Measurements from ENCODE around the gene INHBA. TPM values are rescaled to one million over a fixed set of nuclear protein-coding genes. Genes with fewer than 3 reads are reported as not detected.

Gene INHBA
- total RNA-seq, 1 experiment from 2014 or later: 1.0 TPM

DNA sequence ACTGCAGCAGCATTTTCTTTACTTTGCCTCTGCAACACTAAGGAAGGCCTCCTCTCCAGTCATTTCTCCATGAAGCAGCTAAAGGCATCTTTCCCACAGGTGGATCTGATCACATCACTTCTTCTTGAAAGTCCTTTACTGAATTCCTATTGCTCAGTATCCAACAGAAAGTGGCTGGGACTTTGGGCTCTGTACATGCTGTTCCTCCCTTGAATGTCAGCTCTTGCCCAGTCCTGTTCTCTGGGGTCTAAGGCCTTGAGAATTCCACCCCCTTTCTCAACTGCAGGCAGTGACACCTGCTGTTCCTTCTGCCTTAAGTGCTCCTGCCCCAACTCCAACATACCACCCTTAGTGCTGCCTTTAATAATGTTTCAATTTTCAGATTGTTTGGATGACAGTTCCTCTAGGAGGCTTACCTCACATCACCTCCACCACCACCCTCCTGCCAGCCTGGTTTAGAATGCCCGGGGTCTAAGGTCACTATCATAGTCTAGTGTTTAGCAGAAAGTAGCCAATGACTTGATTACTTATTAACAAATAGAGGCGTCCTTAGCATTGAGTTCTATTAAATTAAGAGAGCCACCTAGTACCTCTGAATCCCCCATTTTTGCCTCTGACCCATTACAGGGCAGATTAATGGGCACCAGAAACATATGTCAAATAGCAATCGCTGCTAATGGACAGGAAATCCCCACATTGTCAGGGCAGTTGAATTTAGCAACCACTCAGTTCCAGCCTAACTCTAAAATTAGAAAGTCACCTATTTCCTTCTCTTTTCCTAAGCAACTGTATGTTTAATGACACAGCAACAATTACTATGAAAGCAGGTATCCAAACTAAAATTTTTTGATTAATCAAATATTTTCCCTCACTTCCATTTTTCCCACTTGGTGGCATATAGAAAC is 11.4 kb downstream of the INHBA start:
- Mint-ChIP-seq H3K36me3 (no peaks in the 10 kb centered on the region), H3K4me1 (peaks cover 58% of the 10 kb centered on the region), H3K27me3 (ENCODE audit: low read depth) (peaks cover 2% of the 10 kb centered on the region; the same call in 1 of the 2 replicates), H3K27ac (no peak overlapping the region), H3K9me3 (no peaks in the 10 kb centered on the region), H3K4me3 (no peak overlapping the region)
- no peak for TF ChIP-seq ZNF396 (CRISPR knock-in tag; IDR thresholded peaks at IDR 0.05; ENCODE audit: borderline replicate concordance)
- TF ChIP-seq, protein P1, sequence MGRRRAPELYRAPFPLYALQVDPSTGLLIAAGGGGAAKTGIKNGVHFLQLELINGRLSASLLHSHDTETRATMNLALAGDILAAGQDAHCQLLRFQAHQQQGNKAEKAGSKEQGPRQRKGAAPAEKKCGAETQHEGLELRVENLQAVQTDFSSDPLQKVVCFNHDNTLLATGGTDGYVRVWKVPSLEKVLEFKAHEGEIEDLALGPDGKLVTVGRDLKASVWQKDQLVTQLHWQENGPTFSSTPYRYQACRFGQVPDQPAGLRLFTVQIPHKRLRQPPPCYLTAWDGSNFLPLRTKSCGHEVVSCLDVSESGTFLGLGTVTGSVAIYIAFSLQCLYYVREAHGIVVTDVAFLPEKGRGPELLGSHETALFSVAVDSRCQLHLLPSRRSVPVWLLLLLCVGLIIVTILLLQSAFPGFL (CRISPR knock-in tag; IDR thresholded peaks at IDR 0.05; ENCODE audit: borderline replicate concordance): no peak
- TF ChIP-seq, protein P2, sequence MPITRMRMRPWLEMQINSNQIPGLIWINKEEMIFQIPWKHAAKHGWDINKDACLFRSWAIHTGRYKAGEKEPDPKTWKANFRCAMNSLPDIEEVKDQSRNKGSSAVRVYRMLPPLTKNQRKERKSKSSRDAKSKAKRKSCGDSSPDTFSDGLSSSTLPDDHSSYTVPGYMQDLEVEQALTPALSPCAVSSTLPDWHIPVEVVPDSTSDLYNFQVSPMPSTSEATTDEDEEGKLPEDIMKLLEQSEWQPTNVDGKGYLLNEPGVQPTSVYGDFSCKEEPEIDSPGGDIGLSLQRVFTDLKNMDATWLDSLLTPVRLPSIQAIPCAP (CRISPR knock-in tag; IDR thresholded peaks at IDR 0.05): no peak
- no peak for TF ChIP-seq IRF2 (CRISPR knock-in tag; IDR thresholded peaks at IDR 0.05; ENCODE audit: borderline replicate concordance, low read depth)
- no peak for TF ChIP-seq ZBTB21 (CRISPR knock-in tag; IDR thresholded peaks at IDR 0.05; ENCODE audit: borderline replicate concordance)
- TF ChIP-seq ETV6 (CRISPR knock-in tag; IDR thresholded peaks at IDR 0.05): no peak
- TF ChIP-seq, protein P3, sequence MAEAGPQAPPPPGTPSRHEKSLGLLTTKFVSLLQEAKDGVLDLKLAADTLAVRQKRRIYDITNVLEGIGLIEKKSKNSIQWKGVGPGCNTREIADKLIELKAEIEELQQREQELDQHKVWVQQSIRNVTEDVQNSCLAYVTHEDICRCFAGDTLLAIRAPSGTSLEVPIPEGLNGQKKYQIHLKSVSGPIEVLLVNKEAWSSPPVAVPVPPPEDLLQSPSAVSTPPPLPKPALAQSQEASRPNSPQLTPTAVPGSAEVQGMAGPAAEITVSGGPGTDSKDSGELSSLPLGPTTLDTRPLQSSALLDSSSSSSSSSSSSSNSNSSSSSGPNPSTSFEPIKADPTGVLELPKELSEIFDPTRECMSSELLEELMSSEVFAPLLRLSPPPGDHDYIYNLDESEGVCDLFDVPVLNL (CRISPR knock-in tag; IDR thresholded peaks at IDR 0.05; ENCODE audit: borderline replicate concordance, low read depth): no peak
- ATAC-seq (no peak), DNase-seq (ENCODE audit: low spot score) (no peak)
- ChIA-PET POLR2A (interaction anchor here (0.6 kb wide), 1 partner anchor 202 kb away, joined by 3 read pairs; no protein-coding TSS in a partner anchor), CTCF (interaction anchor here (0.6 to 0.9 kb wide), 2 partner anchors 9 to 91 kb away, joined by 3 read pairs; no protein-coding TSS in a partner anchor)

DNA sequence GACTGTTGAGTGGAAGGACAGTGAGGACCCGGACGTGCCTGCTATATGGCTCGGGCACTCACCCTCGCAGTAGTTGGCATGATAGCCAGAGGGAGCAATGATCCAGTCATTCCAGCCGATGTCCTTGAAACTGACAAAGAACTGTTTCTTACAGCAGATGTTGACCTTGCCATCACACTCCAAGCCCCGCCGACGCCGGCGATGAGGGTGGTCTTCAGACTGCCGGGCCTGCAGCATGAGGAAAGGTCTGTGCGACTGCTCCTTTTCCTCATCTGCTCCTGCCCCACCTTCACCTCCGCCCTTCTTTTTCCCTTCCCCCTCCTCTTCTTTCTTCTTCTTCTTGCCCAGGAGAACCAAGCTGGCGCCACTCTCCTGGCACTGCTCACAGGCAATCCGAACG is 13.1 kb downstream of the INHBA start:
- TF ChIP-seq, protein P4, sequence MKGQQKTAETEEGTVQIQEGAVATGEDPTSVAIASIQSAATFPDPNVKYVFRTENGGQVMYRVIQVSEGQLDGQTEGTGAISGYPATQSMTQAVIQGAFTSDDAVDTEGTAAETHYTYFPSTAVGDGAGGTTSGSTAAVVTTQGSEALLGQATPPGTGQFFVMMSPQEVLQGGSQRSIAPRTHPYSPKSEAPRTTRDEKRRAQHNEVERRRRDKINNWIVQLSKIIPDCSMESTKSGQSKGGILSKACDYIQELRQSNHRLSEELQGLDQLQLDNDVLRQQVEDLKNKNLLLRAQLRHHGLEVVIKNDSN (CRISPR knock-in tag; IDR thresholded peaks at IDR 0.05): no peak
- no peak for TF ChIP-seq TCF7 (CRISPR knock-in tag; IDR thresholded peaks at IDR 0.05; ENCODE audit: low read depth)
- no peak for TF ChIP-seq ZNF219 (CRISPR knock-in tag; IDR thresholded peaks at IDR 0.05; ENCODE audit: borderline replicate concordance)
- TF ChIP-seq ZNF317 (CRISPR knock-in tag; IDR thresholded peaks at IDR 0.05; ENCODE audit: borderline replicate concordance, low read depth): no peak
- TF ChIP-seq, protein P5, sequence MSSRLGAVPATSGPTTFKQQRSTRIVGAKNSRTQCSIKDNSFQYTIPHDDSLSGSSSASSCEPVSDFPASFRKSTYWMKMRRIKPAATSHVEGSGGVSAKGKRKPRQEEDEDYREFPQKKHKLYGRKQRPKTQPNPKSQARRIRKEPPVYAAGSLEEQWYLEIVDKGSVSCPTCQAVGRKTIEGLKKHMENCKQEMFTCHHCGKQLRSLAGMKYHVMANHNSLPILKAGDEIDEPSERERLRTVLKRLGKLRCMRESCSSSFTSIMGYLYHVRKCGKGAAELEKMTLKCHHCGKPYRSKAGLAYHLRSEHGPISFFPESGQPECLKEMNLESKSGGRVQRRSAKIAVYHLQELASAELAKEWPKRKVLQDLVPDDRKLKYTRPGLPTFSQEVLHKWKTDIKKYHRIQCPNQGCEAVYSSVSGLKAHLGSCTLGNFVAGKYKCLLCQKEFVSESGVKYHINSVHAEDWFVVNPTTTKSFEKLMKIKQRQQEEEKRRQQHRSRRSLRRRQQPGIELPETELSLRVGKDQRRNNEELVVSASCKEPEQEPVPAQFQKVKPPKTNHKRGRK (CRISPR knock-in tag; IDR thresholded peaks at IDR 0.05; ENCODE audit: borderline replicate concordance): no peak
- TF ChIP-seq EMX1 (CRISPR knock-in tag; IDR thresholded peaks at IDR 0.05): no peak
- no peak for TF ChIP-seq CREM (CRISPR knock-in tag; IDR thresholded peaks at IDR 0.05)
- no peak for TF ChIP-seq MYBL2 (CRISPR knock-in tag; IDR thresholded peaks at IDR 0.05)
- no peak for TF ChIP-seq SP1 (CRISPR knock-in tag; conservative IDR thresholded peaks at IDR 0.05)
- H3K4me3 Mint-ChIP-seq: no peak overlapping the region
- H3K4me1 Mint-ChIP-seq: peaks cover 42% of the 10 kb centered on the region
- H3K9me3 Mint-ChIP-seq: no peaks in the 10 kb centered on the region
- ATAC-seq: no peak
- H3K27me3 Mint-ChIP-seq (ENCODE audit: low read depth): no peaks in the 10 kb centered on the region
- H3K27ac Mint-ChIP-seq: no peak overlapping the region
- DNase-seq (ENCODE audit: low spot score): no peak
- H3K36me3 Mint-ChIP-seq: no peaks in the 10 kb centered on the region
- POLR2A ChIA-PET: no interaction called here
- CTCF ChIA-PET: no interaction called here

Data from WTC11 (cell line).